HG03095 (cell line): Measurements from ENCODE around the gene PLCXD1.
"Not testable (repeated sequence)": the region's sequence is repeated elsewhere in the genome, so short reads cannot be mapped to it uniquely, and the experiment has no call there.

Experiments used
- ATAC-seq: cut with Tn5 transposase; IDR thresholded peaks from one replicate; pipeline ENCODE4 v1.9.1; 2021; ENCODE audit warnings: moderate library complexity; ENCODE audit not compliant: unreplicated experiment

PLCXD1 gene

DNA sequence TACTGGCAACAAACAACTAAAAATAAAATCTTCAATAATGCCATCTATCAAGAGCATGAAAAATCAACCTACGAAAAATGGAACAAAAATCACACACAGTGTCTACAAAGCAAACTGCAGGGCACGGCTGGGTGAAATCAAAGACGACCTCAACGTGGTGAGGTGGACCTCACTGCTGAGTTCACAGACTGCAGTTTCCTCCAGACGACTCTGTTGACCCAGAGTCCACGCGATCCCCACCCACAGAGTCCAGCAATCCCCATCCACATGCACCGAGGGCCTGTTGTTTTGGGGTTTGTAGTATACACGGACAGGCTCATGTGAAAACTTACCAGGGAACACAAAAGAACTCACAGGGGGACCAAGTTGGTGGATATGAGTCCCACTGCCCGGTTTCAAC lies 68.5 kb downstream of the PLCXD1 start:
- no peak for ATAC-seq

DNA sequence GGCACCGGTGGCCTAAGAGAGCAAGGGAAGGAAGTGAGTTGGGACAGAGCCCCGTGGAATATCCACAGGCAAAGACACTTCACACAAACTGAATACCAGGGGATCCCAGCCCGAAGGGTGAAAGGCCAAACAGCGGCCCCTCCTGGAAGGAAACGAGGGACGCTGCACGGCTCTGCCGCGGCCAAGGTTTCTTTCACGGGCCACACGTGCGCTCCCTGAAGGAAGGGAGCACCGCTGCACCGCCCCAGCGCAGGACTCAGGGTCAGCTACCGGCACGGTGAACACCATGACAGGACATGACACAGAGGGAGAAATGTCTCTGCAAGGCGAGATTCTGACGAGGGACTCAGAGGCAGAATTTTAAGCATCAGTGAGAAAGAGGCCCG lies 69.0 kb downstream of the PLCXD1 start:
- no peak for ATAC-seq

DNA sequence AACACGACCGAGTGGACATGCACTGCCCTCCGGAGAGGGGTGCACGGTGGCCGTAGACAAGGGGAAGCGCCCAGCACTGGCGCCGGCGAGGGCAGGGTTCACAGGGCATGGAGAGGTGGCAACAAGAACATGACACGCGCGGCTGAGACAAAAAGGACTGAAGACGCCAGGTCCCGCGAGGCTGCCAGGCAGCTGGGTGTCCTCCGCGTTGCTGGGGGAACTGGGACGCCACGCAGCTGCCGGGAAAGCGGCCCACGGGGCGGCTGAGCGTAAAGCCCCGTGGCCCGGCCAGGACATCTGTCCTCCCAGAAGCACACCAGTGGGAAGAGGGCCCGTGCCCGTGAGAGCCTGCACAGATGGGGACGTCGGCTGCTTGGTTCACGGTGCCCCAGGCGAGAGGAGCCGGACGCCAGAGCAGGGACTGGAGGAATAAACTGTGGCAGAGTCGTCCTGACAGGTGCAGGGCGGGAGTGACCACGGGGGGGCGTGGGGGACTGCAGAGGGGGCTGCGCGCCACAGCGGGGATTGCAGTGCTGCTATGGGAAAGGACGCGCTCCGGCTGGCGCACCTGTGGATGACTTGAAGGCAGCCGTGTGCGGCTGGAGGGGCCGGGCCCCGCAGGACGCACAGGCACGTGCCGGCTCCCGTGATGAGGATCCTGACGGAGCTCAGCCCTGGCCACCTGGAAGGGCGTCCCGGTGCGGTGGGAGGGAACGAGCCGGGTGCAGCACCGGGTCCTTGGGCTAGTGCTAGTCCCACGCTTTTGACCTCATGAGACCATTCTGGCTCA lies 69.5 kb downstream of the PLCXD1 start:
- no peak for ATAC-seq

DNA sequence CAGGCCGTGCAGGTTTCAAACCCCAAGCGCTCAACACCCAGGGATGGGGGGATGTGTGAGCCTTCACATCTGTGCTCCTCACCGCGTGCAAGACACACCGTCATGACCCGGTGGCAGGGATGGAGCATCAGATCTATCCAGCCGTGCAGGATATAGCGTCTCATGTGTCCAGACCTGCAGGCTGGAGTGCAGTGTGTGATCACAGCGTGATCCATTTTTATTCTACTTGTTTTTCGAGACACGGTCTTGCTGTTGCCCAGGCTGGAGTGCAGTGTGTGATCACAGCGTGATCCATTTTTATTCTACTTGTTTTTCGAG lies 70.1 kb downstream of the PLCXD1 start:
- ATAC-seq: not testable (repeated sequence)

DNA sequence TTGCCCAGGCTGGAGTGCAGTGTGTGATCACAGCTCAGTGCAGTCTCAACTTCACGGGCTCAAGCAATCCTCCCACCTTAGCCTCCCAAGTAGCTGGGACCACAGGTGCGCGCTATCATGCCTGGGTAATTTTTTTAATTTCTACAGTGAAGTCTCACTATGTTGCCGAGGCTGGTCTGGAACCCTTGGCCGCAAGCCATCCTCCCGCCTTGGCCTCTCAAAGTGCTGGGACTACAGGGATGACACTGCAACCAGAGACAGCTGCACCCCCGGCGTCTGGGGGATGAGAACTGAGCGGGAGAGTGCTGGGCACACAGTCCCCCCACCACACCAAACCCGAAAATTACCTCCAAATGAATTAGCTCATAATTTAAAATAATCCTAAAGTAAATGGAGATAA lies 70.6 kb downstream of the PLCXD1 start:
- no peak for ATAC-seq

DNA sequence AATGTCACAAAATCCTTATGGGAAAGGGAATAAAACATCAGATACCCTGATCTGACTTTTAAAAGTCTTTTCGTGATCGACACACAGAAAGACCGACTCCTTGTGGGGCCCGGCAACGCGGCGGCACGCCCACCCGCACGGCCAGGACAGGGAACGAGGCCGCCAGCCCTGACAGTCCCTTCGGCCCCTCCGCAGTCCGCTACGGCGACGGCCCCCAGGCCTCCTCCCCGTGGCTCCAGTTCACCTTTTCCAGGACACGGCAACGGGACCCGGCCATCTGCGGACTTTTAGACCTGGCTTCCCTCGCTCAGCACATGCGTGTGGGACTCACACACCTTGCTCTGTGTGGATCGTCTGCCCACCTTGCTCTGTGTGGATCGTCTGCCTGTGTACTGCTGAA lies 71.0 kb downstream of the PLCXD1 start:
- no peak for ATAC-seq

DNA sequence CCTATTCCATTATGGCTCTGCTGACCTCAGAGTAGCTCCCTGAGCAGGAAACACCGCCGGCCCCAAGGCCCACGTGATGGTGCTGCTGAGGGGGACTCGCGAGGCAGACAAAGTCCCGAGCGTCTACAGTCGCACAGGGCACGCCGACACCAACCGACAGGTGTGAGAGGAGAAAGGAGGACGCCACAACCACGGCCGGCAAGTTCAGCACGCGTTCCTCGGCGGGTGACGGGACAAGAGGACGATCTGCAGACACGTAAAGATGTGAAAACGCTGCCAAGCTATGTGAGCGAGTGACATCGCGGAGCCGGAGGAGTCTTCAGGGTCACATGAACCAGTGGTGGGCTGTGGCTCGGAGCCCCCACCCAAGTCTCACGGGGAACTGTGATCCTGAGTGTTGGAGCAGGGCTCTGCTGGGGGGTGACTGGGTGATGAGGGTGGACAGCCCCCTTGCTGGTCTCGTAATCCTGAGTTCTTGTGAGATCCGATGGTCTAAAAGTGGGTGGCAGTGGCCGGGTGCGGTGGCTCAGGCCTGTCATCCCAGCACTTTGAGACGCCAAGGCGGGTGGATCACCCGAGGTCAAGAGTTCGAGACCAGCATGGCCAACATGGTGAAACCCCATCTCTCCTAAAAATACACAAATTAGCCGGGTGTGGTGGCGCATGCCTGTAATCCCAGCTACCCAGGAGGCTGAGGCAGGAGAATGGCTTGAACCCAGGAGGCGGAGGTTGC lies 71.6 kb downstream of the PLCXD1 start:
- no peak for ATAC-seq
